Erythroblast (primary cell): ENCODE results near the gene RAB12.

Experiments used
- GATA1 ChIP-seq: IDR thresholded peaks from 2 replicates; pipeline ENCODE4 v1.6.1; 2011; ENCODE audit warnings: low read depth, mild to moderate bottlenecking, control low read depth, low read length, moderate library complexity
- POLR2A ChIP-seq: IDR thresholded peaks from 2 replicates; pipeline ENCODE4 v1.6.1; 2011; ENCODE audit warnings: mild to moderate bottlenecking, low read length

DNA sequence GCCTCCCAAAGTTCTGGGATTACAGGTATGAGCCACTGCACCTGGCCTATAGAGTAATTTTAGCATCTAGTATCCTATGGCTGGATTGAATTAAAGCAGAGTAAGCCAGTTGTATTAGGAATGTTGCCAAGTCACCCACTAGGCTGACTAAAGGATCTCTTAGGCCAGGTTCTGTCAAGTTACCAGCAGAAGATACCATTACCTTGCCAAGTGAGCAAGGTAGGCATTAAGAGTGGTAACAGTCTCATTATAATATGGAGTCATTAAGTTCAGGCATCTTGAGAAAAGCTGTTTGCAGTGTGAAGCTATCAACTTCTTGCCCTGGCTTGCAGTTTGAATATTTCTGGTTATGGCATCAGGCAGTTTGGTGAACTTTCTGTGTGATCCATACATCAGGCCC lies 59.1 kb downstream of the RAB12 start:
- no peak for TF ChIP-seq POLR2A
- no peak for TF ChIP-seq GATA1
